NCI-H146 treated with DMSO at 0.1 percent for 48 hours (cell line): ENCODE data around the gene LSM7.

ENCODE experiments used
- DNase-seq: peaks from one replicate; lab custom pipeline; 2025; ENCODE audit not compliant: unreplicated experiment; lab: John Stamatoyannopoulos, UW

Gene LSM7

GRCh38 chr19:2328401-2329148 is at the start of gene LSM7, which contains the start of gene SPPL2B:
TSS of gene LSM7 (minus strand) at chr19:2328586. CDS start at chr19:2328566, 20 bp downstream.
TSS of gene SPPL2B (plus strand) at chr19:2328684. CDS start at chr19:2328710, 26 bp downstream.
- peak; percentile 15 for DNase-seq

- DNase-seq, result peak; percentile 7
These were observed 48.6 kb upstream of the LSM7 start for GRCh38 chr19:2376784-2377519.

GRCh38 chr19:2375353-2376121 is 47.2 kb upstream of the LSM7 start:
- DNase-seq, result no peak

GRCh38 chr19:2374808-2375207 is 46.4 kb upstream of the LSM7 start:
- no peak for DNase-seq

GRCh38 chr19:2372076-2372612 is 43.8 kb upstream of the LSM7 start:
- no peak for DNase-seq

- DNase-seq, result no peak
These were observed 43.3 kb upstream of the LSM7 start for GRCh38 chr19:2371656-2372055.

- no peak for DNase-seq
These were observed 37.0 kb upstream of the LSM7 start for GRCh38 chr19:2365201-2365970.

- no peak for DNase-seq
These were observed 35.0 kb upstream of the LSM7 start for GRCh38 chr19:2363419-2363818.

- DNase-seq, result no peak
These were observed 34.5 kb upstream of the LSM7 start for GRCh38 chr19:2362970-2363300.

GRCh38 chr19:2362046-2362969 is 33.9 kb upstream of the LSM7 start:
- no peak for DNase-seq

GRCh38 chr19:2361246-2362045 is 33.1 kb upstream of the LSM7 start:
- DNase-seq, result no peak

- DNase-seq, result no peak
These were observed 32.4 kb upstream of the LSM7 start for GRCh38 chr19:2360833-2361232.

GRCh38 chr19:2359992-2360685 is 31.8 kb upstream of the LSM7 start, which contains the start of gene TMPRSS9:
TSS of gene TMPRSS9 (plus strand) at chr19:2360265. CDS start at chr19:2389786, 29,521 bp downstream.
- no peak for DNase-seq

GRCh38 chr19:2358548-2359173 is 30.3 kb upstream of the LSM7 start:
- no peak for DNase-seq

- DNase-seq, result no peak
These were observed 29.2 kb upstream of the LSM7 start for GRCh38 chr19:2357279-2358206.

- DNase-seq, result no peak
These were observed 27.8 kb upstream of the LSM7 start for GRCh38 chr19:2356036-2356646.
